Germinal center (tissue), 1 donor: ENCODE measurements around the gene AFTPH.
"Not testable (repeated sequence)": the region's sequence is repeated elsewhere in the genome, so short reads cannot be mapped to it uniquely, and the experiment has no call there.

Experiments
- DNase-seq: peaks from one replicate; pipeline ENCODE4 v3.0.0; 2012; ENCODE audit warnings: mixed read lengths, low spot score

AFTPH gene

GRCh38 chr2:64493788-64494187 is 30.3 kb upstream of the AFTPH start:
- DNase-seq, result no peak

- no peak for DNase-seq
Measured at GRCh38 chr2:64498438-64498837, 25.7 kb upstream of the AFTPH start.

- DNase-seq, result no peak
Measured at GRCh38 chr2:64500549-64500948, 23.6 kb upstream of the AFTPH start.

- DNase-seq, result no peak
Measured at GRCh38 chr2:64501946-64502345, 22.2 kb upstream of the AFTPH start.

- no peak for DNase-seq
Measured at GRCh38 chr2:64502860-64503259, 21.3 kb upstream of the AFTPH start.

- no peak for DNase-seq
Measured at GRCh38 chr2:64504774-64505720, 19.1 kb upstream of the AFTPH start.

GRCh38 chr2:64506686-64507085 is 17.4 kb upstream of the AFTPH start:
- DNase-seq, result no peak

- DNase-seq, result no peak
Measured at GRCh38 chr2:64514008-64514407, 10.1 kb upstream of the AFTPH start.

- DNase-seq, result no peak
Measured at GRCh38 chr2:64515086-64515485, 9.0 kb upstream of the AFTPH start.

GRCh38 chr2:64516651-64517510 is 7.2 kb upstream of the AFTPH start:
- no peak for DNase-seq

- DNase-seq, result no peak
Measured at GRCh38 chr2:64517511-64517884, 6.6 kb upstream of the AFTPH start.

GRCh38 chr2:64522843-64523428 is 1.2 kb upstream of the AFTPH start:
- peak; percentile 44 for DNase-seq

GRCh38 chr2:64524604-64525316 is 632 bp downstream of the AFTPH start:
- DNase-seq, result no peak

- peak; percentile 58 for DNase-seq
Measured at GRCh38 chr2:64525317-64525613, 1.1 kb downstream of the AFTPH start.

GRCh38 chr2:64526034-64526433 is 1.9 kb downstream of the AFTPH start:
- DNase-seq, result no peak

- not testable (repeated sequence) for DNase-seq
Measured at GRCh38 chr2:64530946-64531345, 6.8 kb downstream of the AFTPH start.

- no peak for DNase-seq
Measured at GRCh38 chr2:64532030-64532429, 7.9 kb downstream of the AFTPH start.

- DNase-seq, result no peak
Measured at GRCh38 chr2:64533882-64534281, 9.8 kb downstream of the AFTPH start.

- DNase-seq, result peak; percentile 4
Measured at GRCh38 chr2:64534363-64534762, 10.2 kb downstream of the AFTPH start.

GRCh38 chr2:64535024-64535423 is 10.9 kb downstream of the AFTPH start:
- DNase-seq, result no peak

GRCh38 chr2:64537991-64538390 is 13.9 kb downstream of the AFTPH start:
- DNase-seq, result no peak

- DNase-seq, result no peak
Measured at GRCh38 chr2:64538764-64539433, 14.8 kb downstream of the AFTPH start.
